GM23338 (cell line): ENCODE measurements around the gene C1QBP.

Experiments used
- CTCF ChIP-seq, 2 experiments: fragments of 200-600 bp in 1 of 2; sonication (generic) in 1 of 2; conservative IDR thresholded peaks; 2 replicates each; pipeline versions ENCODE4 v1.5.1 to v1.6.1; 2016 to 2017; ENCODE audit warnings: antibody characterized with exemption in 2 of 2, low read depth in 2 of 2, mild to moderate bottlenecking in 2 of 2, moderate library complexity in 1 of 2
- EZH2 ChIP-seq: fragments of 200-600 bp; sonication (generic); IDR thresholded peaks from one replicate; pipeline ENCODE4 v1.8.0; 2017; ENCODE audit warnings: antibody characterized with exemption, mild to moderate bottlenecking, low read depth; ENCODE audit not compliant: unreplicated experiment
- EZH2phosphoT487 ChIP-seq: fragments of 200-600 bp; sonication (generic); IDR thresholded peaks from one replicate; pipeline ENCODE4 v1.8.1; 2018; ENCODE audit warnings: antibody characterized with exemption; ENCODE audit not compliant: unreplicated experiment
- REST ChIP-seq: IDR thresholded peaks from one replicate; pipeline ENCODE4 v1.6.1; 2018; ENCODE audit warnings: antibody characterized with exemption; ENCODE audit not compliant: unreplicated experiment
- ZNF331 ChIP-seq: fragments of 250-450 bp; sonication (Bioruptor Pico); IDR thresholded peaks from 2 replicates; pipeline ENCODE4 v1.5.0; 2020; ENCODE audit warnings: low read depth, mild to moderate bottlenecking, moderate library complexity

- no peak for TF ChIP-seq ZNF331 (CRISPR knock-in tag)
- no peak for TF ChIP-seq CTCF (conservative IDR thresholded peaks at IDR 0.05; ENCODE audit: low read depth in 2 of 2)
- no peak for TF ChIP-seq REST
- TF ChIP-seq EZH2phosphoT487 = no peak
- TF ChIP-seq EZH2 = no peak
Observed at GRCh38 chr17:5430413-5430999, 8.4 kb downstream of the C1QBP start.
